Body of pancreas (tissue), 4 donors: ENCODE data around the gene CDK14.

Experiments used
- POLR2A ChIP-seq, 3 donors: fragments of 450-650 bp; IDR thresholded peaks; one replicate each; pipeline ENCODE4 v1.6.1; 2016; ENCODE audit warnings: antibody characterized with exemption in 3 of 3, mild to moderate bottlenecking in 2 of 3
- TF ChIP-seq, protein P1 (sequence below), 7 experiments: fragments of 450-650 bp in 4 of 7; fragments of 200-600 bp in 3 of 7; sonication (generic) in 3 of 7; IDR thresholded peaks; one replicate each; pipeline ENCODE4 v1.5.1; 2016 to 2019; ENCODE audit warnings: antibody characterized with exemption in 7 of 7

- TF ChIP-seq, protein P1, sequence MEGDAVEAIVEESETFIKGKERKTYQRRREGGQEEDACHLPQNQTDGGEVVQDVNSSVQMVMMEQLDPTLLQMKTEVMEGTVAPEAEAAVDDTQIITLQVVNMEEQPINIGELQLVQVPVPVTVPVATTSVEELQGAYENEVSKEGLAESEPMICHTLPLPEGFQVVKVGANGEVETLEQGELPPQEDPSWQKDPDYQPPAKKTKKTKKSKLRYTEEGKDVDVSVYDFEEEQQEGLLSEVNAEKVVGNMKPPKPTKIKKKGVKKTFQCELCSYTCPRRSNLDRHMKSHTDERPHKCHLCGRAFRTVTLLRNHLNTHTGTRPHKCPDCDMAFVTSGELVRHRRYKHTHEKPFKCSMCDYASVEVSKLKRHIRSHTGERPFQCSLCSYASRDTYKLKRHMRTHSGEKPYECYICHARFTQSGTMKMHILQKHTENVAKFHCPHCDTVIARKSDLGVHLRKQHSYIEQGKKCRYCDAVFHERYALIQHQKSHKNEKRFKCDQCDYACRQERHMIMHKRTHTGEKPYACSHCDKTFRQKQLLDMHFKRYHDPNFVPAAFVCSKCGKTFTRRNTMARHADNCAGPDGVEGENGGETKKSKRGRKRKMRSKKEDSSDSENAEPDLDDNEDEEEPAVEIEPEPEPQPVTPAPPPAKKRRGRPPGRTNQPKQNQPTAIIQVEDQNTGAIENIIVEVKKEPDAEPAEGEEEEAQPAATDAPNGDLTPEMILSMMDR (IDR thresholded peaks at IDR 0.05) = no peak
- TF ChIP-seq POLR2A (IDR thresholded peaks at IDR 0.05) = no peak
These were observed 409.7 kb downstream of the CDK14 start for GRCh38 chr7:91005841-91006240.
